Tibial artery (tissue), 4 donors: Measurements from ENCODE around the gene FHIP2A.
"Not testable (repeated sequence)": the region's sequence is repeated elsewhere in the genome, so short reads cannot be mapped to it uniquely, and the experiment has no call there.

Source experiments
- DNase-seq, 2 donors: peaks; one replicate each; pipeline ENCODE4 v3.0.0-alpha.2; 2019
- H3K27ac ChIP-seq, 2 donors: fragments of 200-600 bp; sonication (generic) in 1 of 2; 1 replicate in 1 of 2; 2 replicates in 1 of 2; pipeline ENCODE4 v1.5.1; 2018 to 2019; ENCODE audit warnings: mild to moderate bottlenecking in 1 of 2
- H3K27me3 ChIP-seq, 2 donors: fragments of 200-600 bp; sonication (generic) in 1 of 2; one replicate each; pipeline versions ENCODE4 v1.5.1 to v1.6.0; 2016 to 2019
- H3K36me3 ChIP-seq, 3 donors: fragments of 200-600 bp; sonication (generic) in 2 of 3; one replicate each; pipeline ENCODE4 v1.5.1; 2016 to 2019; ENCODE audit warnings: mild to moderate bottlenecking in 2 of 3
- H3K4me1 ChIP-seq, 4 donors: fragments of 200-600 bp; sonication (generic) in 2 of 4; 1 replicate in 3 of 4; 2 replicates in 1 of 4; pipeline ENCODE4 v1.5.1; 2016 to 2019
- H3K4me3 ChIP-seq, 2 donors: fragments of 200-600 bp; sonication (generic) in 1 of 2; 1 replicate in 1 of 2; 2 replicates in 1 of 2; pipeline ENCODE4 v1.5.1; 2018 to 2019; ENCODE audit warnings: mild to moderate bottlenecking in 2 of 2
- H3K9me3 ChIP-seq, 3 donors: fragments of 200-600 bp; sonication (generic) in 1 of 3; one replicate each; pipeline ENCODE4 v1.5.1; 2016 to 2019
- intact Hi-C: fragments of 100-400 bp; cut with DNase I; formaldehyde crosslinking; loops from one replicate; pipeline ENCODE4 v1.15.0; 2023; ENCODE audit warnings: low total_unique reads
- TF ChIP-seq, protein P1 (sequence below), 2 experiments: fragments of 200-600 bp in 1 of 2; fragments of 450-650 bp in 1 of 2; IDR thresholded peaks; one replicate each; pipeline ENCODE4 v1.5.1; 2017 to 2019; ENCODE audit warnings: antibody characterized with exemption in 2 of 2, mild to moderate bottlenecking in 1 of 2, moderate library complexity in 1 of 2

The FHIP2A gene

GRCh38 chr10:114839901-114840300 lies 18.3 kb downstream of the FHIP2A start:
- no peaks in the 10 kb centered on the region for H3K4me1 ChIP-seq
- no peaks in the 10 kb centered on the region for H3K9me3 ChIP-seq
- TF ChIP-seq, protein P1, sequence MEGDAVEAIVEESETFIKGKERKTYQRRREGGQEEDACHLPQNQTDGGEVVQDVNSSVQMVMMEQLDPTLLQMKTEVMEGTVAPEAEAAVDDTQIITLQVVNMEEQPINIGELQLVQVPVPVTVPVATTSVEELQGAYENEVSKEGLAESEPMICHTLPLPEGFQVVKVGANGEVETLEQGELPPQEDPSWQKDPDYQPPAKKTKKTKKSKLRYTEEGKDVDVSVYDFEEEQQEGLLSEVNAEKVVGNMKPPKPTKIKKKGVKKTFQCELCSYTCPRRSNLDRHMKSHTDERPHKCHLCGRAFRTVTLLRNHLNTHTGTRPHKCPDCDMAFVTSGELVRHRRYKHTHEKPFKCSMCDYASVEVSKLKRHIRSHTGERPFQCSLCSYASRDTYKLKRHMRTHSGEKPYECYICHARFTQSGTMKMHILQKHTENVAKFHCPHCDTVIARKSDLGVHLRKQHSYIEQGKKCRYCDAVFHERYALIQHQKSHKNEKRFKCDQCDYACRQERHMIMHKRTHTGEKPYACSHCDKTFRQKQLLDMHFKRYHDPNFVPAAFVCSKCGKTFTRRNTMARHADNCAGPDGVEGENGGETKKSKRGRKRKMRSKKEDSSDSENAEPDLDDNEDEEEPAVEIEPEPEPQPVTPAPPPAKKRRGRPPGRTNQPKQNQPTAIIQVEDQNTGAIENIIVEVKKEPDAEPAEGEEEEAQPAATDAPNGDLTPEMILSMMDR (IDR thresholded peaks at IDR 0.05) = no peak
- no peak for DNase-seq
- intact Hi-C loops = no loop called here
- H3K27ac ChIP-seq = no peak overlapping the region
- H3K27me3 ChIP-seq = no peaks in the 10 kb centered on the region
- H3K4me3 ChIP-seq = no peak overlapping the region
- peaks cover 64 to 94% (median 92%) of the 10 kb centered on the region in 3 donors for H3K36me3 ChIP-seq

GRCh38 chr10:114845978-114846693 lies 24.6 kb downstream of the FHIP2A start:
- TF ChIP-seq, protein P1 (IDR thresholded peaks at IDR 0.05) = no peak
- Histone ChIP-seq H3K27ac (no peak overlapping the region), H3K36me3 (peaks cover 81 to 98% (median 93%) of the 10 kb centered on the region in 3 donors), H3K9me3 (no peaks in the 10 kb centered on the region), H3K27me3 (no peaks in the 10 kb centered on the region), H3K4me3 (no peak overlapping the region), H3K4me1 (no peaks in the 10 kb centered on the region)
- DNase-seq = no peak
- intact Hi-C loops = no loop called here

GRCh38 chr10:114847517-114847916 lies 25.9 kb downstream of the FHIP2A start:
- H3K4me3 ChIP-seq, H3K9me3 ChIP-seq, H3K4me1 ChIP-seq, H3K27me3 ChIP-seq, DNase-seq, H3K27ac ChIP-seq, intact Hi-C loops: not testable (repeated sequence)
- H3K36me3 ChIP-seq = peaks cover 89 to 98% (median 94%) of the 10 kb centered on the region in 3 donors

- Histone ChIP-seq H3K4me3 (no peak overlapping the region), H3K36me3 (peaks cover 84 to 94% (median 88%) of the 10 kb centered on the region in 3 donors), H3K9me3 (no peaks in the 10 kb centered on the region), H3K4me1 (no peaks in the 10 kb centered on the region), H3K27ac (no peak overlapping the region), H3K27me3 (no peaks in the 10 kb centered on the region)
- intact Hi-C loops = no loop called here
- TF ChIP-seq, protein P1 (IDR thresholded peaks at IDR 0.05) = no peak
- no peak for DNase-seq
Measured at GRCh38 chr10:114849674-114850073, 28.1 kb downstream of the FHIP2A start.

- Histone ChIP-seq H3K27me3 (no peaks in the 10 kb centered on the region), H3K27ac (no peak overlapping the region), H3K36me3 (peaks cover 84 to 94% (median 88%) of the 10 kb centered on the region in 3 donors), H3K4me3 (no peak overlapping the region), H3K9me3 (no peaks in the 10 kb centered on the region), H3K4me1 (no peaks in the 10 kb centered on the region)
- intact Hi-C loops = no loop called here
- DNase-seq = no peak
- TF ChIP-seq, protein P1 (IDR thresholded peaks at IDR 0.05) = no peak
Measured at GRCh38 chr10:114850126-114850525, 28.5 kb downstream of the FHIP2A start.

DNA sequence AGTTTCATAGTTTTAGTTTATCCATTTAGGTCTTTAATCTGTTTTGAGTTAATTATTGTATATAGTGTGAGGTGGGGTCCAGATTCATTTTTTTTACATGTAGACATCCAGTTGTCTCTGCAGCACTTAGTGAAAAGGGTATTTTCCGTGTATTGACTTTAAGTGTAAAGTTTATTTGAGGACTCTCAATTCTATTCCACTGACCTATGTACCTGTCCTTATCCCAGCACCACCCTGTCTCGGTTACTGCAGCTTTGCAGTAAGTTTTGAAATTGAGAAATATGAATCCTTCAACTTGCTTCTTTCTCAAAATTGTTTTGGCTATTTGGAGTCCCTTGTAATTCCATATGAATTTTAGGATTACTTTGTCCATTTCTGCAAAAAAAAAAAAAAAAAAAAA lies 29.8 kb downstream of the FHIP2A start:
- Histone ChIP-seq H3K4me1 (peaks cover 0 to 8% (median 0%) of the 10 kb centered on the region in 4 donors), H3K27me3 (no peaks in the 10 kb centered on the region), H3K27ac (no peak overlapping the region), H3K4me3 (no peak overlapping the region), H3K36me3 (peaks cover 83 to 94% (median 84%) of the 10 kb centered on the region in 3 donors), H3K9me3 (no peaks in the 10 kb centered on the region)
- intact Hi-C loops = no loop called here
- TF ChIP-seq, protein P1 (IDR thresholded peaks at IDR 0.05) = no peak
- DNase-seq = no peak
